Subcutaneous preadipocyte (primary cell): ENCODE data around the gene LVRN. TPM values are rescaled to one million over a fixed set of nuclear protein-coding genes. Genes with fewer than 3 reads are reported as not detected.

Experiments
- total RNA-seq: library from RNA; depleted of rRNA; stranded (reverse); fragments of >200 nt; gene quantifications from 2 replicates; pipeline ENCODE4 v1.2.3, GENCODE V29; 2012

The LVRN gene
- 0.39 and 0.73 TPM in 2 replicates for total RNA-seq

GRCh38 chr5:115962239-115962564, at the start of gene LVRN:
LVRN (plus strand) TSS chr5:115962475; CDS start chr5:115962618, 143 bp downstream.

GRCh38 chr5:116032094-116032517, 69.8 kb downstream of the LVRN start, which contains the start of gene ARL14EPL:
ARL14EPL (plus strand) TSS chr5:116032472; CDS start chr5:116051466, 18,994 bp downstream.

Other genes starting within 250 kb of the LVRN start
- gene CDO1, start 145.8 kb upstream of the LVRN start, total RNA-seq = 5.7 and 7.3 TPM in 2 replicates
- gene ATG12, start 120.9 kb upstream of the LVRN start, total RNA-seq = 54.0 and 57.0 TPM in 2 replicates
- gene AP3S1, start 120.5 kb upstream of the LVRN start, total RNA-seq = 121 and 129 TPM in 2 replicates
- 0.20 TPM in 1 of 2 replicates, not detected in the other for gene ARL14EPL, start 70.0 kb downstream of the LVRN start, total RNA-seq
- gene COMMD10, start 122.5 kb downstream of the LVRN start, total RNA-seq = 26.8 and 28.5 TPM in 2 replicates